HepG2 (cell line): ENCODE results near the gene USP5. TPM values are rescaled to one million over a fixed set of nuclear protein-coding genes. Genes with fewer than 3 reads are reported as not detected.
A peak's percentile ranks its signal among the peaks of the same experiment; 100 is the strongest.

Source experiments
- BATF2 ChIP-seq: sonication (generic); formaldehyde crosslinking; IDR thresholded peaks from 2 replicates; pipeline ENCODE4 v1.8.0; 2022; ENCODE audit warnings: mild to moderate bottlenecking, missing genetic modification reagents, moderate library complexity
- CENPBD1 ChIP-seq: sonication (generic); formaldehyde crosslinking; IDR thresholded peaks from 2 replicates; pipeline ENCODE4 v1.8.0; 2022; ENCODE audit warnings: missing genetic modification reagents, low read depth, mild to moderate bottlenecking, borderline replicate concordance
- DR1 ChIP-seq: sonication (generic); formaldehyde crosslinking; IDR thresholded peaks from 2 replicates; pipeline ENCODE4 v1.8.0; 2021; ENCODE audit warnings: mild to moderate bottlenecking, missing genetic modification reagents, inconsistent platforms
- FOXK1 ChIP-seq: sonication (generic); formaldehyde crosslinking; IDR thresholded peaks from 2 replicates; pipeline ENCODE4 v1.4.0; 2020; ENCODE audit warnings: low read depth, missing genetic modification reagents, borderline replicate concordance
- GZF1 ChIP-seq: sonication (generic); formaldehyde crosslinking; IDR thresholded peaks from 2 replicates; pipeline ENCODE4 v1.5.1; 2020; ENCODE audit warnings: mild to moderate bottlenecking, missing genetic modification reagents
- HOXD1 ChIP-seq: sonication (generic); formaldehyde crosslinking; IDR thresholded peaks from 2 replicates; pipeline ENCODE4 v1.5.0; 2020; ENCODE audit warnings: missing genetic modification reagents
- IRF2 ChIP-seq: IDR thresholded peaks from 2 replicates; pipeline ENCODE4 v1.6.1; 2018; ENCODE audit warnings: missing genetic modification reagents, missing compliant biosample characterization
- MBNL3 ChIP-seq: fragments of 250-450 bp; sonication (Bioruptor Pico); conservative IDR thresholded peaks from 2 replicates; pipeline ENCODE4 v1.8.0; 2022; ENCODE audit warnings: mild to moderate bottlenecking, inconsistent platforms
- MIXL1 ChIP-seq: IDR thresholded peaks from 2 replicates; pipeline ENCODE4 v1.6.1; 2016
- MLLT10 ChIP-seq: sonication (generic); formaldehyde crosslinking; IDR thresholded peaks from 2 replicates; pipeline ENCODE4 v1.4.0; 2020; ENCODE audit warnings: missing genetic modification reagents
- MTF2 ChIP-seq: sonication (generic); formaldehyde crosslinking; IDR thresholded peaks from 2 replicates; pipeline ENCODE4 v1.5.0; 2020; ENCODE audit warnings: missing genetic modification reagents, borderline replicate concordance
- NFKBIZ ChIP-seq: IDR thresholded peaks from 2 replicates; pipeline ENCODE4 v1.6.1; 2018; ENCODE audit warnings: missing genetic modification reagents, missing compliant biosample characterization
- NFYC ChIP-seq: IDR thresholded peaks from 2 replicates; pipeline ENCODE4 v1.6.1; 2016; ENCODE audit warnings: missing genetic modification reagents, missing compliant biosample characterization
- NR2F6 ChIP-seq, 2 experiments: IDR thresholded peaks; 2 replicates each; pipeline ENCODE4 v1.6.1; 2016; ENCODE audit warnings: antibody characterized with exemption in 1 of 2, mild to moderate bottlenecking in 1 of 2
- PHF8 ChIP-seq: sonication (generic); formaldehyde crosslinking; IDR thresholded peaks from 2 replicates; pipeline ENCODE4 v1.5.0; 2020; ENCODE audit warnings: missing genetic modification reagents
- TFE3 ChIP-seq: IDR thresholded peaks from 2 replicates; pipeline ENCODE4 v1.6.1; 2016
- ZNF180 ChIP-seq: sonication (generic); formaldehyde crosslinking; IDR thresholded peaks from 2 replicates; pipeline ENCODE4 v1.4.0; 2020; ENCODE audit warnings: low read depth, missing genetic modification reagents, borderline replicate concordance
- ZNF263 ChIP-seq: sonication (generic); formaldehyde crosslinking; IDR thresholded peaks from 2 replicates; pipeline ENCODE4 v1.4.0; 2020; ENCODE audit warnings: missing genetic modification reagents
- ZNF326 ChIP-seq: sonication (generic); formaldehyde crosslinking; IDR thresholded peaks from 2 replicates; pipeline ENCODE4 v1.4.0; 2020; ENCODE audit warnings: missing genetic modification reagents, borderline replicate concordance
- ZNF331 ChIP-seq: sonication (generic); formaldehyde crosslinking; IDR thresholded peaks from 2 replicates; pipeline ENCODE4 v1.4.0; 2020; ENCODE audit warnings: missing genetic modification reagents
- ZNF337 ChIP-seq: sonication (generic); formaldehyde crosslinking; IDR thresholded peaks from 2 replicates; pipeline ENCODE4 v1.5.1; 2020; ENCODE audit warnings: missing genetic modification reagents, low read depth, mild to moderate bottlenecking, borderline replicate concordance
- ZNF468 ChIP-seq: sonication (generic); formaldehyde crosslinking; IDR thresholded peaks from 2 replicates; pipeline ENCODE4 v1.8.0; 2022; ENCODE audit warnings: mild to moderate bottlenecking, moderate library complexity, missing genetic modification reagents
- ZNF552 ChIP-seq: sonication (generic); formaldehyde crosslinking; IDR thresholded peaks from 2 replicates; pipeline ENCODE4 v1.9.0; 2022; ENCODE audit warnings: missing genetic modification reagents, mild to moderate bottlenecking, borderline replicate concordance
- ZNF557 ChIP-seq: sonication (generic); formaldehyde crosslinking; IDR thresholded peaks from 2 replicates; pipeline ENCODE4 v1.4.0; 2020; ENCODE audit warnings: missing genetic modification reagents
- ZNF562 ChIP-seq: sonication (generic); formaldehyde crosslinking; IDR thresholded peaks from 2 replicates; pipeline ENCODE4 v1.8.0; 2022; ENCODE audit warnings: missing genetic modification reagents, borderline replicate concordance
- ZNF710 ChIP-seq: sonication (generic); formaldehyde crosslinking; IDR thresholded peaks from 2 replicates; pipeline ENCODE4 v1.5.0; 2020; ENCODE audit warnings: mild to moderate bottlenecking, missing genetic modification reagents, borderline replicate concordance
- polyA plus RNA-seq, 8 experiments: library from polyadenylated mRNA; depleted of rRNA in 3 of 8; stranded (reverse) in 7 of 8; unstranded in 1 of 8; fragments of >200 nt; fragmentation: Illumina TruSeq in 4 of 8; extraction: Trizol in 4 of 8; gene quantifications; 2 replicates each; pipeline versions ENCODE4 v1.2.1 to v1.2.3, GENCODE V29; 2011 to 2016; ENCODE audit warnings: low read depth in 4 of 8, missing spikeins in 1 of 8, mixed read lengths in 1 of 8; ENCODE audit not compliant: insufficient read depth in 1 of 8
- total RNA-seq, 5 experiments: library from RNA; depleted of rRNA; stranded (reverse); fragments of >200 nt; fragmentation: Illumina TruSeq; extraction: Trizol; gene quantifications; 2 replicates each; pipeline ENCODE4 v1.2.3, GENCODE V29; 2016; ENCODE audit warnings: low read depth in 1 of 5

The USP5 gene
- total and polyA plus RNA-seq, 2 of the 13 experiments (the other 11 are each of a cell fraction or from before 2014, with no cell fraction given), result 39.6 to 56.0 TPM

- TF ChIP-seq PHF8 (no peak), TFE3 (no peak), ZNF468 (CRISPR knock-in tag) (no peak), ZNF710 (CRISPR knock-in tag) (no peak), DR1 (no peak), HOXD1 (CRISPR knock-in tag) (no peak), MBNL3 (CRISPR knock-in tag) (no peak), FOXK1 (CRISPR knock-in tag) (peak; percentile 19; the same call in 1 of the 2 replicates), MIXL1 (CRISPR knock-in tag) (no peak), ZNF552 (no peak), MTF2 (CRISPR knock-in tag) (no peak), GZF1 (CRISPR knock-in tag) (no peak), IRF2 (CRISPR knock-in tag) (0 out of 2 replicates have a peak, but pooled peaks have one; percentile 34), NFKBIZ (CRISPR knock-in tag) (no peak), NR2F6 (IDR thresholded peaks at IDR 0.05) (no peak), NR2F6 (CRISPR knock-in tag; IDR thresholded peaks at IDR 0.05) (peak; percentile 8; the same call in 1 of the 2 replicates), ZNF263 (CRISPR knock-in tag) (peak; percentile 41; the same call in 1 of the 2 replicates), ZNF331 (no peak), BATF2 (no peak), CENPBD1 (CRISPR knock-in tag) (no peak), MLLT10 (CRISPR knock-in tag) (no peak), ZNF557 (no peak), ZNF180 (CRISPR knock-in tag) (no peak), ZNF562 (CRISPR knock-in tag) (no peak), ZNF326 (CRISPR knock-in tag) (peak; percentile 71), ZNF337 (CRISPR knock-in tag) (no peak), NFYC (CRISPR knock-in tag) (no peak)
Measured at GRCh38 chr12:6825398-6826124, 26.4 kb upstream of the USP5 start (continued).
